Esophagus muscularis mucosa (tissue), 4 donors: ENCODE data around the gene ANKRD12. TPM values are rescaled to one million over a fixed set of nuclear protein-coding genes. Genes with fewer than 3 reads are reported as not detected.

Source experiments
- DNase-seq: peaks from one replicate; pipeline ENCODE4 v3.0.0-alpha.2; 2017; ENCODE audit errors: extremely low spot score
- H3K27ac ChIP-seq, 4 donors: fragments of 200-600 bp; sonication (generic); replicated peaks in 1 of 4; 1 replicate in 3 of 4; 2 replicates in 1 of 4; pipeline ENCODE4 v1.5.1; 2016 to 2019; ENCODE audit warnings: mild to moderate bottlenecking in 1 of 4
- H3K27me3 ChIP-seq, 4 donors: fragments of 200-600 bp; sonication (generic); one replicate each; pipeline versions ENCODE4 v1.5.1 to v1.6.0; 2016 to 2019
- H3K36me3 ChIP-seq, 4 donors: fragments of 200-600 bp; sonication (generic); one replicate each; pipeline ENCODE4 v1.5.1; 2016 to 2019
- H3K4me1 ChIP-seq, 4 donors: fragments of 200-600 bp; sonication (generic); one replicate each; pipeline ENCODE4 v1.5.1; 2016 to 2019
- H3K4me3 ChIP-seq, 4 donors: fragments of 200-600 bp; sonication (generic); 1 replicate in 2 of 4; 2 replicates in 2 of 4; pipeline ENCODE4 v1.5.1; 2016 to 2019; ENCODE audit warnings: mild to moderate bottlenecking in 4 of 4, moderate library complexity in 1 of 4
- H3K9me3 ChIP-seq, 4 donors: fragments of 200-600 bp; sonication (generic); 1 replicate in 3 of 4; 2 replicates in 1 of 4; pipeline ENCODE4 v1.5.1; 2016 to 2019
- EP300 ChIP-seq: sonication (generic); formaldehyde crosslinking; IDR thresholded peaks from one replicate; pipeline ENCODE4 v1.6.1; 2017; ENCODE audit warnings: antibody characterized with exemption
- POLR2A ChIP-seq: fragments of 450-650 bp; IDR thresholded peaks from one replicate; pipeline ENCODE4 v1.6.1; 2017; ENCODE audit warnings: antibody characterized with exemption, moderate library complexity, mild to moderate bottlenecking, low read depth
- POLR2AphosphoS5 ChIP-seq, 2 donors: sonication (generic); formaldehyde crosslinking; IDR thresholded peaks; one replicate each; pipeline ENCODE4 v1.6.1; 2017; ENCODE audit warnings: antibody characterized with exemption in 2 of 2
- WGBS: methylation state at CpG from one replicate; pipeline ENCODE4 v1.1.5; 2018; 5-methylcytosine and 5-hydroxymethylcytosine counted together
- intact Hi-C: fragments of 100-400 bp; cut with DNase I; formaldehyde crosslinking; loops from one replicate; pipeline ENCODE4 v1.15.1; 2023
- total RNA-seq, 4 donors: library from RNA; depleted of rRNA; stranded (reverse); fragments of >200 nt; gene quantifications; one replicate each; pipeline versions ENCODE4 v1.1.0 to v1.2.1, GENCODE V29; 2016
- TF ChIP-seq, protein P1 (sequence below), 3 experiments: fragments of 200-600 bp in 2 of 3; fragments of 450-650 bp in 1 of 3; sonication (generic) in 2 of 3; IDR thresholded peaks; one replicate each; pipeline ENCODE4 v1.5.1; 2017 to 2019; ENCODE audit warnings: antibody characterized with exemption in 3 of 3, mild to moderate bottlenecking in 2 of 3, moderate library complexity in 1 of 3

ANKRD12 gene
- total RNA-seq, 4 donors from 2014 or later: 65.2 to 108 (median 92.9) TPM

DNA sequence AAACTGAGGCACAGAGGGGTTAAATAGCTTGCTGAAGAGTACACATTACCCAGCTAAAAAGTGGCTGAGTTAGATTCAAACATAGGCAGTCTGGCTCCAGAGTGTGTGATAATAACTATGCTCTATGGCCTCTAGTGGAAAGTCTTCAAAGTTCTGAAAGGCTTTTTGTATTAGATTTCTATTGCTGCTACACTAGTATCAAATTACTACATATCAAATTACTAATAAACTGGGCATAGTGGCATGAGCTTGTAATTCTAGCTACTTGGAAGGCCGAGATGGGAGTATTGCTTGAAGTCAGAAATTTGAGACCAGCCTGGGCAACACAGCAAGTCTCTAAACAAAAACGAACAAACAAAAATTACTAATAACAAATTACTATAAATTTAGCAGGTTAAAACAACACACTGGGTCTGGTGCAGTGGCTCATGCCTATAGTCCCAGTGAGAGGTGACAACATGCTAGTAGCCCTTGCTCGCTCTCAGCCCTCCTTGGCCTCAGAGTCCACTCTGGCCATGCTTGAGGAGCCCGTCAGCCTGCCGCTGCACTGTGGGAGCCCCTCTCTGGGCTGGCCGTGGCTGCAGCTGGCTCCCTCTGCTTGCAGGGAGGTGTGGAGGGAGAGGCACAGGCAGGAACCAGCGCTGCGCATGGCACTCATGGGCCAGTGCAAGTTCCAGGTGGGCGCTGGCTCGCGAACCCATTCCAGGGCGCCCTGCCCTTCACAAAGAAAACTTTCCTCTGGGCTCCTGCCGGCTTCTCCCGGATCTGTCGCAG is 159.8 kb downstream of the ANKRD12 start:
- no peak overlapping the region for H3K4me3 ChIP-seq
- no peak for DNase-seq
- H3K27ac ChIP-seq: no peak overlapping the region
- 87% methylated on average over 4 of the region's 15 CpGs for WGBS
- no peaks in the 10 kb centered on the region for H3K27me3 ChIP-seq
- TF ChIP-seq POLR2AphosphoS5 (IDR thresholded peaks at IDR 0.05) (no peak), POLR2A (no peak), EP300 (no peak)
- TF ChIP-seq, protein P1, sequence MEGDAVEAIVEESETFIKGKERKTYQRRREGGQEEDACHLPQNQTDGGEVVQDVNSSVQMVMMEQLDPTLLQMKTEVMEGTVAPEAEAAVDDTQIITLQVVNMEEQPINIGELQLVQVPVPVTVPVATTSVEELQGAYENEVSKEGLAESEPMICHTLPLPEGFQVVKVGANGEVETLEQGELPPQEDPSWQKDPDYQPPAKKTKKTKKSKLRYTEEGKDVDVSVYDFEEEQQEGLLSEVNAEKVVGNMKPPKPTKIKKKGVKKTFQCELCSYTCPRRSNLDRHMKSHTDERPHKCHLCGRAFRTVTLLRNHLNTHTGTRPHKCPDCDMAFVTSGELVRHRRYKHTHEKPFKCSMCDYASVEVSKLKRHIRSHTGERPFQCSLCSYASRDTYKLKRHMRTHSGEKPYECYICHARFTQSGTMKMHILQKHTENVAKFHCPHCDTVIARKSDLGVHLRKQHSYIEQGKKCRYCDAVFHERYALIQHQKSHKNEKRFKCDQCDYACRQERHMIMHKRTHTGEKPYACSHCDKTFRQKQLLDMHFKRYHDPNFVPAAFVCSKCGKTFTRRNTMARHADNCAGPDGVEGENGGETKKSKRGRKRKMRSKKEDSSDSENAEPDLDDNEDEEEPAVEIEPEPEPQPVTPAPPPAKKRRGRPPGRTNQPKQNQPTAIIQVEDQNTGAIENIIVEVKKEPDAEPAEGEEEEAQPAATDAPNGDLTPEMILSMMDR (IDR thresholded peaks at IDR 0.05): no peak
- no peaks in the 10 kb centered on the region for H3K4me1 ChIP-seq
- H3K36me3 ChIP-seq: no peaks in the 10 kb centered on the region
- intact Hi-C loops: no loop called here
- H3K9me3 ChIP-seq: peaks cover 0 to 16% (median 10%) of the 10 kb centered on the region in 4 donors

DNA sequence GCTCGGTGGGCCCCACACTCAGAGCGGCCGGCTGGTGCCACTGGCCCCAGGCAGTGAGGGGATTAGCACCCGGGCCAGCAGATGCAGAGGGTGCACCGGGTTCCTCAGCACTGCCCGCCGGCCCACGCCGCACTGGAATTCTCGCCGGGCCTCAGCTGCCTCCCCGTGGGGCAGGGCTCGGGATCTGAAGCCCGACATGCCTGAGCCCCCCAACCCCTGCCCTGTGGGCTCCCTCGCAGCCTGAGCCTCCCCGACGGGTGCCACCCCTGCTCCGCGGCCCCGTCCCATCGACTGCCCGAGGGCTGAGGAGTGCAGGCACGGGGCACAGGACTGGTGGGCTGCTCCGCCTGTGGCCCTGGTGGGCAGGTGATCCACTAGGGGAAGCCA is 160.4 kb downstream of the ANKRD12 start:
- Histone ChIP-seq H3K4me1 (no peaks in the 10 kb centered on the region), H3K27me3 (no peaks in the 10 kb centered on the region), H3K27ac (no peak overlapping the region), H3K9me3 (peaks cover 0 to 16% (median 10%) of the 10 kb centered on the region in 4 donors), H3K36me3 (no peaks in the 10 kb centered on the region), H3K4me3 (no peak overlapping the region)
- TF ChIP-seq EP300 (no peak), POLR2A (no peak), POLR2AphosphoS5 (IDR thresholded peaks at IDR 0.05) (no peak)
- TF ChIP-seq, protein P1 (IDR thresholded peaks at IDR 0.05): no peak
- 95% methylated on average over 8 of the region's 24 CpGs for WGBS
- intact Hi-C loops: no loop called here
- no peak for DNase-seq

DNA sequence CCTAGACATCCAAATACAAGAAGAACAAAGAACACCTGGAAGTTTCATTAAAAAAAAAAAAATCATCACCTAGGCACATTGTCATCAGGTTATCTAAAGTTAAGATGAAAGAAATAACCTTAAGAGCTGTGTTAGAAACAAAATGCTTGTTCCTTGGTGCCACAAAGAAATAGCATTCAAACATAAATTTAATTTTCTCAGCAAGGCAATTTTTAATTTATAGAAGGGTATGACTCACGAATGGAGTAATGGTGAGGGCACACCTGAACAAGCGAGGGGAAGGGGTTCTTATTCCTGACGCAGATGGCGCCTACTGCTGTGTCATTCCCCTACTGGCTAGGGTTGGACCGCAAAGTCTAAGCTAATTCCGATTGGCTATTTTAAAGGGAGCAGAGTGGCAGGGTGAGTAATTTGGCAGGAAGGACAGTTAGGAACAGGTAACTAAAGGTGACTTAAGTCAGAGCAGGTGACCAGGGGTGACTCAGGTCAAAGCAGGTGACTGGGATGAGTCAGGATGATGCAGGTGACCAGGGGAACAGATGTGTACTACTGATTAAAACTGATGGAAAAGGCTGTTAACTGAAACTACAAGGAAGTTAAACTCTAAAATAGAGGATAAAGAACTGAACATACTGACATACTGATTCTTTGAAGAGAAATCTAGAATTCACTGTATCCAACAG is 167.9 kb downstream of the ANKRD12 start:
- DNase-seq: no peak

DNA sequence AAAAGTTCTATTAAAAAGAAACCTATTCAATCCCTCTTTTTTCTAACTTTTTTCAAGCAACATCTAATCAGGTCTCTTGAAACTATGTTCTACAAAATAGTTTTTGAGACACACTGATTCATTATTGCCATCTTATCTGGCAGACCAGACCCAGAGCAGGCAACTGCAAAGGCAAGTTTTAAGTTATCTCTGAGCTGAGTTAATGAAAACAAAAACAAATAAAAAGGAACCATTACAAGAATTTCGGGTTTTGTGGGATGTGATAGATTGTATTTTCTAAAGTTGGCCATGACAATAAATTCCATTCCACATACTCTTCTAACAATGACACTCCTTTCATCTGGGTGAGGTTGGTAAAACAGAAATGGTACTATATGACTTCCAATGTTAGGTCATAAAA is 182.8 kb downstream of the ANKRD12 start:
- 68% methylated on average over 1 of the region's 1 CpG for WGBS
- no peak for DNase-seq
- intact Hi-C loops: no loop called here

More for the DNA sequence above, 167.9 kb downstream of the ANKRD12 start:
- 93% methylated on average over 6 of the region's 6 CpGs for WGBS
- Histone ChIP-seq H3K27ac (no peak overlapping the region), H3K9me3 (peaks cover 0 to 4% (median 2%) of the 10 kb centered on the region in 4 donors), H3K36me3 (no peaks in the 10 kb centered on the region), H3K27me3 (no peaks in the 10 kb centered on the region), H3K4me1 (no peaks in the 10 kb centered on the region), H3K4me3 (no peak overlapping the region)
- TF ChIP-seq POLR2A (no peak), EP300 (no peak), POLR2AphosphoS5 (IDR thresholded peaks at IDR 0.05) (no peak)
- TF ChIP-seq, protein P1 (IDR thresholded peaks at IDR 0.05): no peak
- intact Hi-C loops: no loop called here

More for the DNA sequence above, 182.8 kb downstream of the ANKRD12 start:
- Histone ChIP-seq H3K36me3 (no peaks in the 10 kb centered on the region), H3K4me3 (no peak overlapping the region), H3K27ac (no peak overlapping the region), H3K4me1 (no peaks in the 10 kb centered on the region), H3K9me3 (no peaks in the 10 kb centered on the region), H3K27me3 (no peaks in the 10 kb centered on the region)
- TF ChIP-seq, protein P1 (IDR thresholded peaks at IDR 0.05): no peak
- TF ChIP-seq POLR2AphosphoS5 (IDR thresholded peaks at IDR 0.05): no peak
- no peak for TF ChIP-seq POLR2A
- no peak for TF ChIP-seq EP300
